Measurements from ENCODE around the gene CDK13.
"Not testable (repeated sequence)": the region's sequence is repeated elsewhere in the genome, so short reads cannot be mapped to it uniquely, and the experiment has no call there.

CDK13 gene

GRCh38 chr7:40092182-40092581 lies 142.1 kb downstream of the CDK13 start:
- Mint-ChIP-seq H3K4me1 (ENCODE audit: low read depth) (no peaks in the 10 kb centered on the region), H3K27me3 (ENCODE audit: low read depth) (no peaks in the 10 kb centered on the region), H3K27ac (no peak overlapping the region), H3K36me3 (ENCODE audit: low read depth) (peaks cover 41% of the 10 kb centered on the region), H3K4me3 (no peak overlapping the region), H3K9me3 (no peaks in the 10 kb centered on the region)

- Mint-ChIP-seq H3K27ac (no peak overlapping the region), H3K27me3 (ENCODE audit: low read depth) (no peaks in the 10 kb centered on the region), H3K4me3 (no peak overlapping the region), H3K9me3 (no peaks in the 10 kb centered on the region), H3K36me3 (ENCODE audit: low read depth) (peaks cover 35% of the 10 kb centered on the region), H3K4me1 (ENCODE audit: low read depth) (no peaks in the 10 kb centered on the region)
These were observed 143.7 kb downstream of the CDK13 start for GRCh38 chr7:40093631-40094350.

- Mint-ChIP-seq H3K27ac (no peak overlapping the region), H3K9me3 (no peaks in the 10 kb centered on the region), H3K27me3 (ENCODE audit: low read depth) (no peaks in the 10 kb centered on the region), H3K4me3 (no peak overlapping the region), H3K4me1 (ENCODE audit: low read depth) (no peaks in the 10 kb centered on the region), H3K36me3 (ENCODE audit: low read depth) (peaks cover 32% of the 10 kb centered on the region)
These were observed 145.2 kb downstream of the CDK13 start for GRCh38 chr7:40095230-40095629.

- Mint-ChIP-seq H3K27ac (no peak overlapping the region), H3K4me1 (ENCODE audit: low read depth) (no peaks in the 10 kb centered on the region), H3K36me3 (ENCODE audit: low read depth) (peaks cover 30% of the 10 kb centered on the region), H3K9me3 (no peaks in the 10 kb centered on the region), H3K4me3 (no peak overlapping the region), H3K27me3 (ENCODE audit: low read depth) (no peaks in the 10 kb centered on the region)
These were observed 145.8 kb downstream of the CDK13 start for GRCh38 chr7:40095695-40096327.

- H3K4me3 Mint-ChIP-seq: no peak overlapping the region
- H3K9me3 Mint-ChIP-seq: no peaks in the 10 kb centered on the region
- H3K27ac Mint-ChIP-seq: no peak overlapping the region
- peaks cover 25% of the 10 kb centered on the region for H3K36me3 Mint-ChIP-seq (ENCODE audit: low read depth)
- H3K4me1 Mint-ChIP-seq (ENCODE audit: low read depth): no peaks in the 10 kb centered on the region
- H3K27me3 Mint-ChIP-seq (ENCODE audit: low read depth): no peaks in the 10 kb centered on the region
These were observed 147.7 kb downstream of the CDK13 start for GRCh38 chr7:40097728-40098127.

GRCh38 chr7:40098810-40099209 lies 148.8 kb downstream of the CDK13 start:
- no peaks in the 10 kb centered on the region for H3K9me3 Mint-ChIP-seq
- no peaks in the 10 kb centered on the region for H3K4me1 Mint-ChIP-seq (ENCODE audit: low read depth)
- H3K27me3 Mint-ChIP-seq (ENCODE audit: low read depth): no peaks in the 10 kb centered on the region
- no peak overlapping the region for H3K27ac Mint-ChIP-seq
- peaks cover 22% of the 10 kb centered on the region for H3K36me3 Mint-ChIP-seq (ENCODE audit: low read depth)
- no peak overlapping the region for H3K4me3 Mint-ChIP-seq

GRCh38 chr7:40099837-40100236 lies 149.8 kb downstream of the CDK13 start:
- H3K27me3 Mint-ChIP-seq (ENCODE audit: low read depth): no peaks in the 10 kb centered on the region
- no peak overlapping the region for H3K27ac Mint-ChIP-seq
- H3K9me3 Mint-ChIP-seq: no peaks in the 10 kb centered on the region
- H3K4me3 Mint-ChIP-seq: no peak overlapping the region
- H3K36me3 Mint-ChIP-seq (ENCODE audit: low read depth): peaks cover 13% of the 10 kb centered on the region
- no peaks in the 10 kb centered on the region for H3K4me1 Mint-ChIP-seq (ENCODE audit: low read depth)

GRCh38 chr7:40101201-40101600 lies 151.1 kb downstream of the CDK13 start:
- Mint-ChIP-seq H3K27ac (no peak overlapping the region), H3K27me3 (ENCODE audit: low read depth) (no peaks in the 10 kb centered on the region), H3K36me3 (ENCODE audit: low read depth) (peaks cover 5% of the 10 kb centered on the region), H3K4me1 (ENCODE audit: low read depth) (no peaks in the 10 kb centered on the region), H3K4me3 (no peak overlapping the region), H3K9me3 (no peaks in the 10 kb centered on the region)

GRCh38 chr7:40102897-40103296 lies 152.8 kb downstream of the CDK13 start:
- Mint-ChIP-seq H3K4me3 (no peak overlapping the region), H3K9me3 (no peaks in the 10 kb centered on the region), H3K27ac (no peak overlapping the region), H3K36me3 (ENCODE audit: low read depth) (no peaks in the 10 kb centered on the region), H3K4me1 (ENCODE audit: low read depth) (no peaks in the 10 kb centered on the region), H3K27me3 (ENCODE audit: low read depth) (no peaks in the 10 kb centered on the region)

- H3K4me1 Mint-ChIP-seq (ENCODE audit: low read depth): no peaks in the 10 kb centered on the region
- no peak overlapping the region for H3K4me3 Mint-ChIP-seq
- H3K27ac Mint-ChIP-seq: no peak overlapping the region
These were observed 155.9 kb downstream of the CDK13 start for GRCh38 chr7:40105879-40106473.

GRCh38 chr7:40115936-40116335 lies 165.9 kb downstream of the CDK13 start:
- no peak overlapping the region for H3K4me3 Mint-ChIP-seq
- no peaks in the 10 kb centered on the region for H3K9me3 Mint-ChIP-seq

More at GRCh38 chr7:40105879-40106473, 155.9 kb downstream of the CDK13 start:
- no peaks in the 10 kb centered on the region for H3K36me3 Mint-ChIP-seq (ENCODE audit: low read depth)
- H3K9me3 Mint-ChIP-seq: no peaks in the 10 kb centered on the region
- H3K27me3 Mint-ChIP-seq (ENCODE audit: low read depth): no peaks in the 10 kb centered on the region

GRCh38 chr7:40117199-40117598 lies 167.1 kb downstream of the CDK13 start:
- H3K36me3 Mint-ChIP-seq (ENCODE audit: low read depth); H3K9me3 Mint-ChIP-seq; H3K27me3 Mint-ChIP-seq (ENCODE audit: low read depth); H3K4me3 Mint-ChIP-seq; H3K27ac Mint-ChIP-seq; H3K4me1 Mint-ChIP-seq (ENCODE audit: low read depth): not testable (repeated sequence)

More at GRCh38 chr7:40115936-40116335, 165.9 kb downstream of the CDK13 start:
- Mint-ChIP-seq H3K4me1 (ENCODE audit: low read depth) (no peaks in the 10 kb centered on the region), H3K27ac (no peak overlapping the region), H3K27me3 (ENCODE audit: low read depth) (no peaks in the 10 kb centered on the region), H3K36me3 (ENCODE audit: low read depth) (no peaks in the 10 kb centered on the region)

GRCh38 chr7:40118201-40118600 lies 168.1 kb downstream of the CDK13 start:
- not testable (repeated sequence) for H3K27me3 Mint-ChIP-seq (ENCODE audit: low read depth); H3K4me1 Mint-ChIP-seq (ENCODE audit: low read depth); H3K4me3 Mint-ChIP-seq; H3K9me3 Mint-ChIP-seq; H3K27ac Mint-ChIP-seq; H3K36me3 Mint-ChIP-seq (ENCODE audit: low read depth)

GRCh38 chr7:40120020-40120419 lies 170.0 kb downstream of the CDK13 start:
- no peaks in the 10 kb centered on the region for H3K27me3 Mint-ChIP-seq (ENCODE audit: low read depth)
- no peak overlapping the region for H3K27ac Mint-ChIP-seq
- no peaks in the 10 kb centered on the region for H3K4me1 Mint-ChIP-seq (ENCODE audit: low read depth)
- H3K36me3 Mint-ChIP-seq (ENCODE audit: low read depth): no peaks in the 10 kb centered on the region
- H3K4me3 Mint-ChIP-seq: no peak overlapping the region
- H3K9me3 Mint-ChIP-seq: no peaks in the 10 kb centered on the region
